LHCN-M2 (cell line): Measurements from ENCODE around the gene SSH2. TPM values are rescaled to one million over a fixed set of nuclear protein-coding genes. Genes with fewer than 3 reads are reported as not detected.
A peak's percentile ranks its signal among the peaks of the same experiment; 100 is the strongest.

ENCODE experiments used
- DNase-seq: peaks from one replicate; pipeline ENCODE4 v3.0.0-alpha.2; 2012; ENCODE audit warnings: low read depth
- total RNA-seq: library from RNA; depleted of rRNA; stranded (reverse); fragments of >200 nt; gene quantifications from 2 replicates; pipeline ENCODE4 v1.2.3, GENCODE V29; 2014

The SSH2 gene
- total RNA-seq, 1 experiment from 2014 or later: 16.5 TPM

DNA sequence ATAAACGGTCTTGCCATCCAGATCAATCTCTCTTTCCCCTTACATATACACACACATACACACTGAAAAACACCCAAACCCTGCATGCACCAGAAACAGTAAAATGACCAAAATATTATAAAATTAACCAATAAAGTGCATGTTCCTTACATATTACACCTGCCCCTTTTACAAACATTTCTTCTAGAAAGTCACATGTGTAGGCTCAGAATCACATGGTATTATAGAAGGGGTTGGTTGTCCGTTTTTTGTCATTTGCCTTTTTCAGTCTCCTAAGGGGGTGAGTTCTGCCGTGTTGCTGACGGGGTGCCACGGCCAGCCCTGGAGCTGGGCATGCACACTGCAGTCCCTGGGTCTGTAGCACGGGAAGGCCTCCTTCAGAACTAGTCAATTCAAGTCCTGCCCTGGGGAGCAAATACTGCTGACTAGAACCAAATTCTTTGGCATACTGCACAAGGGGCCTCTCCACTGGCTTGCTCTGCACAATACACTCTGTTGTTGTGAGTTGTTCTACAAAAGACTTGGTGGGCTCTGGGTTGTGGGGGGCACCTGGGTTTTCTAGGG is 299.3 kb downstream of the SSH2 start:
- no peak for DNase-seq

DNA sequence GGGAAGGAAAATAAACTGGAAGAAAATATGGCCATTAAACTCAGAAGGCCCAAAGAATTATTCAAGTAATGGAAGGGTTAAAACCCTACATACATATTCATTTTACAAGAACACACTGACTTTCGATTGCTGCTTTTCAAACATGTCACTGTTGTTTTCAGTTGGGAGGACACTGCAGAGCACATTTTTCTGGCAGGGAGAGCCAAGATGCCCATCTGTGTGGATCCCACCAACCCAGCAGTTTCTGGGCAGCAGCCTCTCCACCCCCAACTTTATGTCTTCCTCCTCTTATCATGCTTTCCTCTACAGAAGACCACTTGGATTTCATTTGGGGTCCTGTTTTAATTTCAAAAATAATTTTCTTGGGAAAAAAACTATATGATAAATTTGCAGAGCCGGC is 300.2 kb downstream of the SSH2 start:
- DNase-seq: no peak

- no peak for DNase-seq
Observed at GRCh38 chr17:29628644-29629043, 301.4 kb downstream of the SSH2 start.

DNA sequence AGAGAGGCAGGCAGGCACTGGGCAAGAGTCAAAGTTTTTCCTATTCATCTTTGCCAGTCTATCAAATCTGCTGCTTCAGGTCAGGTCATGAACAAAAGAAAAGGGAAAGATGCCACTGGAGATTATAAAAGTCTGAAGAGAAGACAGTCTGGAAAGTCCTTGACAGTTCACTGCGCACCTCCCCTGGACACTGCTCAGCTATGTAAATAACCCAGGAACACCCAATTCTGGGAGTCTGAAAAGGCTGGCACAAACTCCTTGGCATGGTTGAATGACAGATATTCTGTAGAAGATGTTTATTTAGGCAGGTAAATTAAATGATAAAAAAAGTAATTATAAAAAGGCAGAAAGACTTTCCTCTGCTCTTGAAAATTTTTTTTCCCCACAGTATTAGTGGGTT is 302.1 kb downstream of the SSH2 start:
- DNase-seq: no peak

- DNase-seq: peak; percentile 41
Observed at GRCh38 chr17:29625037-29625750, 304.8 kb downstream of the SSH2 start.

- no peak for DNase-seq
Observed at GRCh38 chr17:29624586-29624985, 305.4 kb downstream of the SSH2 start.

GRCh38 chr17:29623283-29623647 is 306.8 kb downstream of the SSH2 start:
- no peak for DNase-seq

GRCh38 chr17:29622337-29623282 is 307.4 kb downstream of the SSH2 start, which contains the start of gene CORO6:
CORO6 (minus strand) TSS chr17:29622912; CDS start chr17:29621421, 1,491 bp downstream.
- DNase-seq: peak; percentile 62

DNA sequence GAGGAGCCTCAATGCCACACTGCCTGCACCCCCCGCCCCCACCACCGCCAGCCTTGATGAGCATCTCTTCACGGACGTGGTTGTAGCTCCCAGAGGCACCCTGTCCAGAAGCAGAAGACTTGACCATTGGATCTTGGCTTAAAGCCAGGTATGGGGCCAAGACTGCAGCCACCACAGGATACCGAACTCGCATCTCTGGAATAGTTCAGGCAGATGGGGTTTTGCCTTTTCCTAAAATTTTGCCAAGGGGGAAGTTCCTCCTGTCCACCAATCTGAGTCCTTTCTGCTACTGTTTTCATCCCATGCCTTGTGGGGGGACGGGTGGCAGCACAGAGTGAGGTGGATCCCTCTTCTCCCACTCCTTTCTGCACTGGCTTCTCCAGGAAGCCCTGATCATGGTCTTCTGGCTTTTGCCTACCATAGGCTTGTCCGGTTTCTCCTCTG is 308.3 kb downstream of the SSH2 start:
- peak; percentile 76 for DNase-seq

- DNase-seq: no peak
Observed at GRCh38 chr17:29620779-29621500, 309.1 kb downstream of the SSH2 start.

GRCh38 chr17:29620271-29620670 is 309.8 kb downstream of the SSH2 start:
- DNase-seq: peak; percentile 53

GRCh38 chr17:29619251-29619650 is 310.8 kb downstream of the SSH2 start:
- peak; percentile 80 for DNase-seq

GRCh38 chr17:29618272-29619065 is 311.6 kb downstream of the SSH2 start:
- DNase-seq: no peak

DNA sequence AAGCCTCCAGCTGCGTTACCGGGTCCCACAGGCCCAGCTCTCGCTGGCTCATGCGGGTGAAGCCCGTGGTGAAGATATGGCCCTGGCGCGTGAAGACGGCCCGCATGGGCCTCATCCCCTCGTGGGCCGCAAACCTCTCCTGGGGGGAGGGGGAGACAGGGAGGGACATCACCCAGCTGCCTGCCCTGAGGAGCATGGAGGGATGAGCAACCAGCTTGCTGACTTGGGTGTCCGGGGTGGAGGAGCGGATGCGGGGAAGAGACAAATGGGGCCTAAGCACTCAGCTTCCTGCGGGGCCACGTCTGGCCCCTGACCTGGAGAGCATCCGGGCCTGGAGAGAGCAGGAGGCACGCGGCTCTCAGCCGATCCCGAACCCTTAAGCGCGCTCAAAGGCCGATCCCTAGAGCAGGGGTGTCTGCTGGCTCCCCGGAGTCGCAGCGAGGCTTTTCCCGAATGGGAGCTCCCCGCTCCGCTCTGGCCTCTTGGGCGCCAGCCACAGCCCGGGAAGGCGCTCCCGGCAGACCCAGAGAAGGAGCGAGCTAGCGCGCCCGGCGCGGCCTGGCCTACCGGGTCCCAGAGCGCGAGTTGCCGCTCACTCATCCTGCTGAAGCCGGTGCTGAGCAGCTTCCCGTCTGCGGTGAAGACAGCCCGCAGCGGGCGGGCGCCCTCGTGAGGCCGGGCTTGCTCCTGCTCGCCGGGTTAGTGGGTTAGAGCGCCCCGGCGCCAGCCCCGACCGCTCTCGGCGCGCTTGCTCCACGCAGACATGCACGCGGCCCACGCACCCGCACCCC is 312.4 kb downstream of the SSH2 start:
- DNase-seq: no peak

GRCh38 chr17:29617125-29617480 is 312.9 kb downstream of the SSH2 start:
- no peak for DNase-seq

DNA sequence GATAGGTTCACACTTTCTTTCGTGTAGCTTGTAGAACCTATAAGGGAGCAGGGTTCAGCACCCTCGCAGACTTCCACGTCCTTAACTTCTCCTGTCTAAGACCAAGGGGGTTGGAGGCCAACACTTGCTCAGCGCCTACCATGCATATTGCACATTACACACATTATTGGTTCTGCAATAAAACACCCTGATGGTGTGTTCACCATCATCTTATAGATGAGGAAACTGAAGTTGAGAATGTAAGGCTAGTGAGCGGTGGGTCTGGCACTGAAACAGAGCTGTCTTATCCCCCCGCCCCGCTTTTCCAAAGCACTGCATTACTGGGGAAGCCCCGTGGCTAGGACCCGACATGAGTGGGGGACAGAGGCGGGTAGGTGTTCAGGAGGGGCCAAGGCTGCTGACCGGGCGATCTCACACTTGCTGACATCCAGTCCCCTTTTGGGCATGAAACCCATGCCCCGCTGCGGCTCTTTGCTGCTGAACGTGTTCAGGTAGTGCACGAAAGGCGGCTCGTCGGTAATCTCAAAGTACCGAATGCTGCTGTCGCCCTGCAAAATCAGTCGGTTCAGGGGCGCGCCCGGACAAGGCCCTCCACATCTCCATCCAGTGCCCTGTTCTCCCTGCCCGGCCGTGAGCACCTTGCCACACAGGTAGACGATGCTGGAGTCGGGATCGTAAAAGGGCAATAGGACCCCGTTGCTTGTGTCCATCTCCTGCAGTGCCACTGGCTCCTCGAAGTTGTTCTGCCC is 313.6 kb downstream of the SSH2 start:
- no peak for DNase-seq

GRCh38 chr17:29615492-29616299 is 314.3 kb downstream of the SSH2 start:
- DNase-seq: no peak

- no peak for DNase-seq
Observed at GRCh38 chr17:29615048-29615385, 315.0 kb downstream of the SSH2 start.
